HepG2 (cell line): Measurements from ENCODE around the gene TM2D3. TPM values are rescaled to one million over a fixed set of nuclear protein-coding genes. Genes with fewer than 3 reads are reported as not detected.

Source experiments
- CCDC6 ChIP-seq: sonication (generic); formaldehyde crosslinking; IDR thresholded peaks from 2 replicates; pipeline ENCODE4 v1.8.1; 2022; ENCODE audit warnings: mild to moderate bottlenecking, missing genetic modification reagents, moderate library complexity
- CEBPZ ChIP-seq: IDR thresholded peaks from 2 replicates; pipeline ENCODE4 v1.6.1; 2012; ENCODE audit warnings: low read length, improper control_type of control experiment
- DNMT1 ChIP-seq: sonication (generic); formaldehyde crosslinking; IDR thresholded peaks from 2 replicates; pipeline ENCODE4 v1.5.1; 2020; ENCODE audit warnings: mild to moderate bottlenecking, missing genetic modification reagents
- ERF ChIP-seq: IDR thresholded peaks from 2 replicates; pipeline ENCODE4 v1.6.1; 2018; ENCODE audit warnings: missing biosample characterization, missing genetic modification reagents
- ESRRA ChIP-seq: sonication (generic); formaldehyde crosslinking; IDR thresholded peaks from 2 replicates; pipeline ENCODE4 v1.5.1; 2020; ENCODE audit warnings: mild to moderate bottlenecking, low read depth, missing genetic modification reagents
- GLI4 ChIP-seq: sonication (generic); formaldehyde crosslinking; IDR thresholded peaks from 2 replicates; pipeline ENCODE4 v1.5.1; 2020; ENCODE audit warnings: missing genetic modification reagents, mild to moderate bottlenecking, moderate library complexity, borderline replicate concordance
- HIC2 ChIP-seq: sonication (generic); formaldehyde crosslinking; IDR thresholded peaks from 2 replicates; pipeline ENCODE4 v1.9.0; 2022; ENCODE audit warnings: low read depth, missing genetic modification reagents
- KLF11 ChIP-seq: IDR thresholded peaks from 2 replicates; pipeline ENCODE4 v1.6.1; 2016; ENCODE audit warnings: missing compliant biosample characterization
- MTA1 ChIP-seq: sonication (generic); formaldehyde crosslinking; IDR thresholded peaks from 2 replicates; pipeline ENCODE4 v1.4.0; 2020; ENCODE audit warnings: missing genetic modification reagents, mild to moderate bottlenecking, borderline replicate concordance
- SNAI1 ChIP-seq: sonication (generic); formaldehyde crosslinking; IDR thresholded peaks from 2 replicates; pipeline ENCODE4 v1.5.0; 2020; ENCODE audit warnings: mild to moderate bottlenecking, missing genetic modification reagents, borderline replicate concordance
- SPEN ChIP-seq: sonication (generic); formaldehyde crosslinking; IDR thresholded peaks from 2 replicates; pipeline ENCODE4 v1.5.1; 2020; ENCODE audit warnings: low read depth, mild to moderate bottlenecking, missing genetic modification reagents
- SRSF4 ChIP-seq: fragments of 200-400 bp; formaldehyde crosslinking; IDR thresholded peaks from one replicate; pipeline ENCODE4 v1.6.1; 2018; ENCODE audit warnings: mild to moderate bottlenecking, low read depth, low read length, moderate library complexity; ENCODE audit not compliant: poor library complexity, severe bottlenecking
- TBX3 ChIP-seq: fragments of 450-650 bp; IDR thresholded peaks from 2 replicates; pipeline ENCODE4 v1.6.1; 2017; ENCODE audit warnings: antibody characterized with exemption, mild to moderate bottlenecking, inconsistent platforms, borderline replicate concordance
- ZFY ChIP-seq: sonication (generic); formaldehyde crosslinking; IDR thresholded peaks from 2 replicates; pipeline ENCODE4 v1.4.0; 2020; ENCODE audit warnings: missing genetic modification reagents
- ZMAT3 ChIP-seq: sonication (generic); formaldehyde crosslinking; conservative IDR thresholded peaks from 2 replicates; pipeline ENCODE4 v1.7.0; 2021; ENCODE audit warnings: missing genetic modification reagents
- ZNF17 ChIP-seq: sonication (generic); formaldehyde crosslinking; IDR thresholded peaks from 2 replicates; pipeline ENCODE4 v1.5.0; 2020; ENCODE audit warnings: mild to moderate bottlenecking, missing genetic modification reagents
- ZNF549 ChIP-seq: sonication (generic); formaldehyde crosslinking; IDR thresholded peaks from 2 replicates; pipeline ENCODE4 v1.5.0; 2020; ENCODE audit warnings: missing genetic modification reagents
- ZNF557 ChIP-seq: sonication (generic); formaldehyde crosslinking; IDR thresholded peaks from 2 replicates; pipeline ENCODE4 v1.4.0; 2020; ENCODE audit warnings: missing genetic modification reagents
- ZNF652 ChIP-seq: IDR thresholded peaks from 2 replicates; pipeline ENCODE4 v1.6.1; 2016; ENCODE audit warnings: low read depth, borderline replicate concordance
- ZNF710 ChIP-seq: sonication (generic); formaldehyde crosslinking; IDR thresholded peaks from 2 replicates; pipeline ENCODE4 v1.5.0; 2020; ENCODE audit warnings: mild to moderate bottlenecking, missing genetic modification reagents, borderline replicate concordance
- ZNF720 ChIP-seq: sonication (generic); formaldehyde crosslinking; IDR thresholded peaks from 2 replicates; pipeline ENCODE4 v1.4.0; 2020; ENCODE audit warnings: missing genetic modification reagents
- polyA plus RNA-seq, 8 experiments: library from polyadenylated mRNA; depleted of rRNA in 3 of 8; stranded (reverse) in 7 of 8; unstranded in 1 of 8; fragments of >200 nt; fragmentation: Illumina TruSeq in 4 of 8; extraction: Trizol in 4 of 8; gene quantifications; 2 replicates each; pipeline versions ENCODE4 v1.2.1 to v1.2.3, GENCODE V29; 2011 to 2016; ENCODE audit warnings: low read depth in 4 of 8, missing spikeins in 1 of 8, mixed read lengths in 1 of 8; ENCODE audit not compliant: insufficient read depth in 1 of 8
- total RNA-seq, 5 experiments: library from RNA; depleted of rRNA; stranded (reverse); fragments of >200 nt; fragmentation: Illumina TruSeq; extraction: Trizol; gene quantifications; 2 replicates each; pipeline ENCODE4 v1.2.3, GENCODE V29; 2016; ENCODE audit warnings: low read depth in 1 of 5
- TF ChIP-seq, protein P1 (sequence below): sonication (generic); formaldehyde crosslinking; IDR thresholded peaks from 2 replicates; pipeline ENCODE4 v1.4.0; 2020; ENCODE audit warnings: mild to moderate bottlenecking, missing genetic modification reagents
- TF ChIP-seq, protein P2 (sequence below): IDR thresholded peaks from 2 replicates; pipeline ENCODE4 v1.6.1; 2012; ENCODE audit warnings: inconsistent platforms

The TM2D3 gene
- total and polyA plus RNA-seq, 2 of the 13 experiments (the other 11 are each of a cell fraction or from before 2014, with no cell fraction given) = 31.1 to 72.7 TPM

DNA sequence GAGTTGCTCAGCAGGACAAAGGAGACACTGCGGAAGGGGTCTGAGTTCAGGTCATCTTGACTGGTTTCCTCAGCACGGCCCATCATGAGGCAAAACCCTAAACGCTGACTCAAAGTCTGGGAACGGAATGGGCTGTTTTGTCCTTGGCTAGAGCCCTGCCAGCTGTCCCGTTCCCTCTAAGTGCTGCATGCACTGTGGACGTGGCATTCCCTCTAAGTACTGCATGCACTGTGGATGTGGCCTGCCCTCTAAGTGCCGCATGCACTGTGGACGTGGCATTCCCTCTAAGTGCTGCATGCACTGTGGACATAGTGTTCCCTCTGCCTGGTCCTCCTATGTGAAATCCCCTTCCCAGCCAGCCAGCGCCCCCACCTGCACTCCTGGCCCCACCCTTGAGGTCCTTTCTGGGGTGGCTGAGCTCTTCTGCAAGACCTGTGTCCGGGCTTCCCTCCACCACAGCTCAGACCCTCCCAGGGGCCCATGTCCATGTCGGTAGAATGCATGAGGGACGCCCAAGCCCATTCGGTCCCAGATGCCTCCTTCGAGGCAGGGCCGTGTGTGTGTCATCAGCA is 36.7 kb downstream of the TM2D3 start (continued):
- TF ChIP-seq ESRRA (CRISPR knock-in tag) (no peak), SRSF4 (no peak), DNMT1 (peak; percentile 65; the same call in 1 of the 2 replicates), GLI4 (CRISPR knock-in tag) (no peak), ERF (CRISPR knock-in tag) (no peak), ZNF557 (CRISPR knock-in tag) (no peak), CEBPZ (no peak), ZNF549 (CRISPR knock-in tag) (no peak), TBX3 (no peak), ZNF710 (no peak), ZMAT3 (CRISPR knock-in tag) (no peak), SNAI1 (no peak), CCDC6 (CRISPR knock-in tag) (no peak), ZNF720 (CRISPR knock-in tag) (no peak), KLF11 (no peak), ZFY (CRISPR knock-in tag) (no peak), SPEN (CRISPR knock-in tag) (no peak), ZNF17 (no peak), ZNF652 (CRISPR knock-in tag) (no peak), MTA1 (peak; percentile 39; the same call in 1 of the 2 replicates), HIC2 (CRISPR knock-in tag) (no peak)
- TF ChIP-seq, protein P1, sequence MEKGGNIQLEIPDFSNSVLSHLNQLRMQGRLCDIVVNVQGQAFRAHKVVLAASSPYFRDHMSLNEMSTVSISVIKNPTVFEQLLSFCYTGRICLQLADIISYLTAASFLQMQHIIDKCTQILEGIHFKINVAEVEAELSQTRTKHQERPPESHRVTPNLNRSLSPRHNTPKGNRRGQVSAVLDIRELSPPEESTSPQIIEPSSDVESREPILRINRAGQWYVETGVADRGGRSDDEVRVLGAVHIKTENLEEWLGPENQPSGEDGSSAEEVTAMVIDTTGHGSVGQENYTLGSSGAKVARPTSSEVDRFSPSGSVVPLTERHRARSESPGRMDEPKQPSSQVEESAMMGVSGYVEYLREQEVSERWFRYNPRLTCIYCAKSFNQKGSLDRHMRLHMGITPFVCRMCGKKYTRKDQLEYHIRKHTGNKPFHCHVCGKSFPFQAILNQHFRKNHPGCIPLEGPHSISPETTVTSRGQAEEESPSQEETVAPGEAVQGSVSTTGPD (CRISPR knock-in tag) = no peak
- TF ChIP-seq, protein P2, sequence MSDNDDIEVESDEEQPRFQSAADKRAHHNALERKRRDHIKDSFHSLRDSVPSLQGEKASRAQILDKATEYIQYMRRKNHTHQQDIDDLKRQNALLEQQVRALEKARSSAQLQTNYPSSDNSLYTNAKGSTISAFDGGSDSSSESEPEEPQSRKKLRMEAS = no peak
